Kidney (tissue), 22 donors: Measurements from ENCODE around the gene CDC25A. TPM values are rescaled to one million over a fixed set of nuclear protein-coding genes. Genes with fewer than 3 reads are reported as not detected.

Source experiments
- DNase-seq, 5 donors: peaks; one replicate each; pipeline ENCODE4 v3.0.0-alpha.2; 2013 to 2020
- FAIRE-seq: peaks from 2 replicates; lab custom pipeline; 2012; peaks lifted over from hg19 to GRCh38; lab: Jason Lieb, UNC
- H3K27ac ChIP-seq, 2 donors: one replicate each; pipeline ENCODE4 v1.7.0; 2013; ENCODE audit warnings: low read depth in 2 of 2, low read length in 2 of 2, inconsistent platforms in 1 of 2
- H3K27me3 ChIP-seq: one replicate; pipeline ENCODE4 v1.7.1; 2013; ENCODE audit warnings: low read length, inconsistent platforms; ENCODE audit not compliant: control insufficient read depth, insufficient read depth
- H3K36me3 ChIP-seq, 3 donors: one replicate each; pipeline versions ENCODE4 v1.7.0 to v1.7.1; 2013; ENCODE audit warnings: low read length in 3 of 3, control low read depth in 1 of 3, inconsistent platforms in 1 of 3; ENCODE audit not compliant: insufficient read depth in 3 of 3, control insufficient read depth in 2 of 3
- H3K4me1 ChIP-seq, 3 donors: one replicate each; pipeline versions ENCODE4 v1.7.0 to v1.7.1; 2013; ENCODE audit warnings: low read length in 3 of 3, inconsistent platforms in 1 of 3, low read depth in 1 of 3; ENCODE audit not compliant: control insufficient read depth in 2 of 3, insufficient read depth in 2 of 3
- H3K4me3 ChIP-seq, 3 donors: one replicate each; pipeline versions ENCODE4 v1.7.0 to v1.8.1; 2013; ENCODE audit warnings: low read length in 3 of 3, control low read depth in 1 of 3, inconsistent platforms in 1 of 3
- H3K9ac ChIP-seq, 3 donors: one replicate each; pipeline versions ENCODE4 v1.7.0 to v1.7.1; 2013; ENCODE audit warnings: low read length in 3 of 3, control low read depth in 1 of 3, inconsistent platforms in 1 of 3
- H3K9me3 ChIP-seq, 3 donors: one replicate each; pipeline versions ENCODE4 v1.7.0 to v1.7.1; 2013; ENCODE audit warnings: low read length in 3 of 3, control low read depth in 1 of 3, inconsistent platforms in 1 of 3; ENCODE audit not compliant: control insufficient read depth in 2 of 3, insufficient read depth in 1 of 3
- CTCF ChIP-seq: IDR thresholded peaks from 3 replicates; pipeline ENCODE4 v1.5.1; 2012; ENCODE audit warnings: mild to moderate bottlenecking, moderate library complexity, borderline replicate concordance; ENCODE audit not compliant: insufficient read depth; ENCODE audit errors: extremely low read depth
- intact Hi-C: fragments of 100-400 bp; cut with DNase I; formaldehyde crosslinking; loops from one replicate; pipeline ENCODE4 v1.11.1; 2022
- long read RNA-seq, 10 donors: library from polyadenylated mRNA in 1 of 10; unstranded in 1 of 10; transcript quantifications; one replicate each; pipeline ENCODE4 v2.0.0 and lab custom pipeline, GENCODE V29; 2021 to 2026
- polyA plus RNA-seq: library from polyadenylated mRNA; stranded (reverse); fragments of 350-450 nt; fragmentation: Illumina TruSeq; extraction: RNeasy Lipid Tissue Mini Kit (QIAGEN cat#74804); gene quantifications from one replicate; pipeline ENCODE4 v1.2.3, GENCODE V29; 2014; ENCODE audit warnings: low read depth, low replicate concordance; ENCODE audit not compliant: insufficient read depth
- total RNA-seq: library from RNA; stranded (reverse); fragmentation: NEBNext Ultra II Directional; extraction: Animal tissue kit (Norgen Biotek cat#: 25700); gene quantifications from one replicate; pipeline ENCODE4 v1.2.1, GENCODE V29; 2021
- donor health status: control.
- donor health status: control.
- donor health status: control.
- donor health status: control.
- donor health status: control.
- donor health status: DM: yes; HTN: yes; CAD: no.
- donor health status: Normal renal cell carcinoma (clear cell type).

Gene CDC25A
- total RNA-seq (0.88 TPM), polyA plus RNA-seq (1.6 TPM)
- long read RNA-seq, donor 1, partial matches to known transcripts = 0 of 3 reads
- long read RNA-seq, donor 1, other reads (novel, unspliced or antisense) = 0 of 3 reads
- long read RNA-seq, donor 2, partial matches to known transcripts = 0 of 1 reads
- long read RNA-seq, donor 2, other reads (novel, unspliced or antisense) = 0 of 1 reads
- long read RNA-seq, donor 3 = 0 reads
- long read RNA-seq, donor 4 = 0 reads
- long read RNA-seq, donor 5 = 0 reads
- long read RNA-seq, donor 6 = 0 reads
- long read RNA-seq, donor 7, partial matches to known transcripts = 0 of 2 reads
- long read RNA-seq, donor 7, other reads (novel, unspliced or antisense) = 1 of 2 reads
- long read RNA-seq, donor 8, partial matches to known transcripts = 0 of 1 reads
- long read RNA-seq, donor 8, other reads (novel, unspliced or antisense) = 0 of 1 reads
- long read RNA-seq, donor 9 = 0 reads
- long read RNA-seq, donor 10, partial matches to known transcripts = 0 of 1 reads
- long read RNA-seq, donor 10, other reads (novel, unspliced or antisense) = 0 of 1 reads

GRCh38 chr3:48188266-48189201 lies at the start of gene CDC25A:
Gene CDC25A (minus strand): TSS chr3:48188417. CDS start chr3:48187947, 470 bp downstream.
- Histone ChIP-seq H3K27ac (peak within 1 kb of the TSS in 1 of 2 donors; percentile 10), H3K4me3 (peak within 1 kb of the TSS; percentile 78 to 81 (median 81)), H3K9me3 (no peaks in the 10 kb centered on the region), H3K9ac (peak within 1 kb of the TSS; percentile 59 to 74 (median 65)), H3K36me3 (no peaks in the 10 kb centered on the region), H3K27me3 (no peaks in the 10 kb centered on the region), H3K4me1 (peaks cover 2 to 7% (median 4%) of the 10 kb centered on the region in 3 donors)
- no peak for TF ChIP-seq CTCF
- FAIRE-seq = peak; percentile 96
- intact Hi-C loops = no loop called here
- peak; percentile 98 to 100 (median 99) for DNase-seq

GRCh38 chr3:48236531-48236930 lies 48.3 kb upstream of the CDC25A start:
- no peak for TF ChIP-seq CTCF
- DNase-seq = no peak
- no peaks in the 10 kb centered on the region for H3K9me3 ChIP-seq
- H3K27me3 ChIP-seq = no peaks in the 10 kb centered on the region
- no peaks in the 10 kb centered on the region for H3K36me3 ChIP-seq
- H3K27ac ChIP-seq = no peak overlapping the region
- intact Hi-C loops = no loop called here
- H3K4me3 ChIP-seq = no peak overlapping the region
- H3K9ac ChIP-seq = no peak overlapping the region
- peaks cover 0 to 9% (median 0%) of the 10 kb centered on the region in 3 donors for H3K4me1 ChIP-seq
- no peak for FAIRE-seq

- Histone ChIP-seq H3K4me3 (no peak overlapping the region), H3K9me3 (no peaks in the 10 kb centered on the region), H3K4me1 (peaks cover 0 to 6% (median 0%) of the 10 kb centered on the region in 3 donors), H3K27ac (no peak overlapping the region), H3K27me3 (no peaks in the 10 kb centered on the region), H3K9ac (no peak overlapping the region), H3K36me3 (no peaks in the 10 kb centered on the region)
- intact Hi-C loops = no loop called here
- TF ChIP-seq CTCF = no peak
- FAIRE-seq (no peak), DNase-seq (no peak)
Measured at GRCh38 chr3:48233542-48233941, 45.3 kb upstream of the CDC25A start.
